Loucy (cell line): ENCODE data around the gene C5orf15.

ENCODE experiments used
- EZH2phosphoT487 ChIP-seq: fragments of 200-600 bp; IDR thresholded peaks from 2 replicates; pipeline ENCODE4 v1.6.1; 2018; ENCODE audit warnings: antibody characterized with exemption, mild to moderate bottlenecking, moderate library complexity, borderline replicate concordance
- TF ChIP-seq, protein P1 (sequence below): fragments of 200-600 bp; sonication (generic); conservative IDR thresholded peaks from 2 replicates; pipeline ENCODE4 v1.5.1; 2014; ENCODE audit warnings: mild to moderate bottlenecking, antibody characterized with exemption, low read length

DNA sequence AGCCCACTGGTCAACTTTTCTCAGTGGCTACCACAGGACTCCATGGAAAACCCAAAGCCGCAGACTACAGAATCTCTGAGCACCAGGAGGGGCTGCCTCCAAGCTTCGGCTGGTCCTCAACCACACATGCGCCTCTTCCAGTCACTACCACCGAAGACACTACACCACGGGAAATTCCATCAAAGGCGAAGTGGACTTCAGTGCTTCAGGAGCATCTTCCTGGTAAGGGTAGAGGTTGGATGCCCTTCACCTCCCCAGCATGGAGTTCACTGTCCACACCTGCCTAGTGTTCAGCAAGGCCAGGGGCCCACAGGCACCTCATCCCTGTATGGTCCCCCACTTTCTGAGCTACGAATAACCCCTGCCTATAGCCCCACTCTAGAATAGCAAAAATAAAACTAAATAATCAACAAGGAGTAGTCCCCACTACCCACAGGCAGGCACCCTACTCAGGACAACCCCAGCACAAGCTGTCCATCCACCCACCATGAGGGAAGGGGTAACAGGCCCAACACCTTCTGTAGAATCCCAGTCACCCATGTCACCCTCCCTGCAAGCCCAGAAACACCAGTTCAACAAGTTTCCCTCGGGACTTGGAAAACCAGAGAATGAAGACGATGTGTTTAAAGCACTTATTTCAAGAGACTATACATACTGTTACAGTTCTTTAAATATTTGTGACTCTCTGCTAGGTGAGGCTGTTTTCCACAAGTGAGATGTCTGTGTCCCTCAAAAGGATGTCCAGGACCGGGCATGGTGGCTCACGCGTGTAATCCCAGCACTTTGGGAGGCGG, 33.7 kb upstream of the C5orf15 start:
- TF ChIP-seq, protein P1, sequence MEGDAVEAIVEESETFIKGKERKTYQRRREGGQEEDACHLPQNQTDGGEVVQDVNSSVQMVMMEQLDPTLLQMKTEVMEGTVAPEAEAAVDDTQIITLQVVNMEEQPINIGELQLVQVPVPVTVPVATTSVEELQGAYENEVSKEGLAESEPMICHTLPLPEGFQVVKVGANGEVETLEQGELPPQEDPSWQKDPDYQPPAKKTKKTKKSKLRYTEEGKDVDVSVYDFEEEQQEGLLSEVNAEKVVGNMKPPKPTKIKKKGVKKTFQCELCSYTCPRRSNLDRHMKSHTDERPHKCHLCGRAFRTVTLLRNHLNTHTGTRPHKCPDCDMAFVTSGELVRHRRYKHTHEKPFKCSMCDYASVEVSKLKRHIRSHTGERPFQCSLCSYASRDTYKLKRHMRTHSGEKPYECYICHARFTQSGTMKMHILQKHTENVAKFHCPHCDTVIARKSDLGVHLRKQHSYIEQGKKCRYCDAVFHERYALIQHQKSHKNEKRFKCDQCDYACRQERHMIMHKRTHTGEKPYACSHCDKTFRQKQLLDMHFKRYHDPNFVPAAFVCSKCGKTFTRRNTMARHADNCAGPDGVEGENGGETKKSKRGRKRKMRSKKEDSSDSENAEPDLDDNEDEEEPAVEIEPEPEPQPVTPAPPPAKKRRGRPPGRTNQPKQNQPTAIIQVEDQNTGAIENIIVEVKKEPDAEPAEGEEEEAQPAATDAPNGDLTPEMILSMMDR: no peak
- no peak for TF ChIP-seq EZH2phosphoT487
